A549 (cell line): Measurements from ENCODE around the gene ARHGAP10. TPM values are rescaled to one million over a fixed set of nuclear protein-coding genes. Genes with fewer than 3 reads are reported as not detected.

Experiments
- ATAC-seq, 2 experiments: fragments of 200-7000 bp in 1 of 2; fragments of >200 bp in 1 of 2; cut with Nextera tagmentation in 1 of 2; cut with Tn5 transposase in 1 of 2; 3 replicates each; pipeline versions ENCODE4 v1.8.0 to v1.9.1; 2018 to 2020; ENCODE audit warnings: mild to moderate bottlenecking in 1 of 2, moderate library complexity in 1 of 2
- CTCF ChIA-PET: fragments of 300-600 bp; sonication (Branson Sonifier 250); formaldehyde crosslinking; extraction: SDS; loops from one replicate; lab custom pipeline; 2021; ENCODE audit warnings: antibody characterized with exemption, inconsistent platforms; lab: Yijun Ruan, JAX
- POLR2A ChIA-PET: fragments of 350-600 bp; formaldehyde crosslinking; extraction: SDS; loops from one replicate; lab custom pipeline; 2021; ENCODE audit warnings: antibody characterized with exemption, inconsistent platforms; lab: Yijun Ruan, JAX
- DNase-seq, 2 experiments: peaks; one replicate each; pipeline versions ENCODE4 v3.0.0 to v3.0.0-alpha.2; 2011 to 2016; ENCODE audit warnings: low read depth in 1 of 2, low spot score in 1 of 2
- FAIRE-seq: peaks from 2 replicates; lab custom pipeline; 2011; peaks lifted over from hg19 to GRCh38; lab: Jason Lieb, UNC
- H3K27ac ChIP-seq, 2 experiments: fragments of >200 bp; sonication (Bioruptor Twin); formaldehyde crosslinking; 3 replicates each; pipeline ENCODE4 v1.5.1; 2016 to 2017
- H3K4me1 ChIP-seq: fragments of >200 bp; sonication (Bioruptor Twin); formaldehyde crosslinking; 3 replicates; pipeline ENCODE4 v1.6.1; 2016
- H3K4me2 ChIP-seq: fragments of >200 bp; sonication (Bioruptor Twin); formaldehyde crosslinking; 3 replicates; pipeline ENCODE4 v1.6.1; 2016
- H3K4me3 ChIP-seq: fragments of >200 bp; sonication (Bioruptor Twin); formaldehyde crosslinking; 3 replicates; pipeline ENCODE4 v1.5.1; 2016
- H3K9me3 ChIP-seq: fragments of >200 bp; sonication (Bioruptor Twin); formaldehyde crosslinking; 3 replicates; pipeline ENCODE4 v1.6.1; 2016
- ATOH8 ChIP-seq: fragments of 250-450 bp; sonication (Bioruptor Pico); IDR thresholded peaks from 2 replicates; pipeline ENCODE4 v1.5.0; 2020; ENCODE audit warnings: low read depth, mild to moderate bottlenecking, moderate library complexity
- BHLHE40 ChIP-seq: IDR thresholded peaks from 2 replicates; pipeline ENCODE4 v1.6.1; 2012; ENCODE audit warnings: low read depth, low read length, inconsistent platforms
- CBX2 ChIP-seq: fragments of 200-600 bp; sonication (generic); IDR thresholded peaks from 2 replicates; pipeline ENCODE4 v1.6.1; 2016; ENCODE audit warnings: low read depth, mild to moderate bottlenecking, borderline replicate concordance
- CEBPB ChIP-seq, 2 experiments: fragments of >200 bp in 1 of 2; sonication (Bioruptor Twin) in 1 of 2; formaldehyde crosslinking in 1 of 2; IDR thresholded peaks; 2 replicates each; pipeline ENCODE4 v1.6.1; 2012 to 2016
- ELK1 ChIP-seq: fragments of 150-350 bp; IDR thresholded peaks from 2 replicates; pipeline ENCODE4 v1.6.1; 2014; ENCODE audit warnings: low read depth, mild to moderate bottlenecking, low read length
- FOXS1 ChIP-seq: fragments of 250-450 bp; sonication (Bioruptor Pico); IDR thresholded peaks from 2 replicates; pipeline ENCODE4 v1.5.0; 2020; ENCODE audit warnings: mild to moderate bottlenecking, moderate library complexity
- GATA3 ChIP-seq: IDR thresholded peaks from 2 replicates; pipeline ENCODE4 v1.6.1; 2012; ENCODE audit warnings: borderline replicate concordance
- HDAC2 ChIP-seq: fragments of 200-600 bp; sonication (generic); IDR thresholded peaks from 2 replicates; pipeline ENCODE4 v1.6.1; 2016
- HEYL ChIP-seq: fragments of 250-450 bp; sonication (Bioruptor Pico); IDR thresholded peaks from 2 replicates; pipeline ENCODE4 v1.8.0; 2021; ENCODE audit warnings: mild to moderate bottlenecking, moderate library complexity
- HMGXB4 ChIP-seq: fragments of 250-450 bp; sonication (Bioruptor Pico); IDR thresholded peaks from 2 replicates; pipeline ENCODE4 v1.5.0; 2021; ENCODE audit warnings: mild to moderate bottlenecking, moderate library complexity, borderline replicate concordance
- KDM5A ChIP-seq: fragments of 200-600 bp; sonication (generic); IDR thresholded peaks from 2 replicates; pipeline ENCODE4 v1.6.1; 2016; ENCODE audit warnings: antibody characterized with exemption, mild to moderate bottlenecking
- NR3C1 ChIP-seq: fragments of >200 bp; sonication (Bioruptor Twin); formaldehyde crosslinking; IDR thresholded peaks from 3 replicates; pipeline ENCODE4 v1.6.1; 2017
- PHF8 ChIP-seq: fragments of 200-600 bp; sonication (generic); IDR thresholded peaks from 2 replicates; pipeline ENCODE4 v1.6.1; 2016; ENCODE audit warnings: low read depth, mild to moderate bottlenecking, antibody characterized with exemption, moderate library complexity, borderline replicate concordance
- POLR2A ChIP-seq: IDR thresholded peaks from 2 replicates; pipeline ENCODE4 v1.6.1; 2012; ENCODE audit warnings: mild to moderate bottlenecking, low read length
- RFX5 ChIP-seq: fragments of 450-650 bp; IDR thresholded peaks from 2 replicates; pipeline ENCODE4 v1.7.1; 2014; ENCODE audit warnings: antibody characterized with exemption, mild to moderate bottlenecking, moderate library complexity
- SREBF2 ChIP-seq: fragments of 450-650 bp; IDR thresholded peaks from 2 replicates; pipeline ENCODE4 v1.6.1; 2014; ENCODE audit warnings: mild to moderate bottlenecking, moderate library complexity
- ZSCAN20 ChIP-seq: fragments of 250-450 bp; sonication (Bioruptor Pico); IDR thresholded peaks from 2 replicates; pipeline ENCODE4 v1.8.0; 2022; ENCODE audit warnings: mild to moderate bottlenecking, moderate library complexity
- WGBS: methylation state at CpG from one replicate; pipeline ENCODE4 v1.1.6; 2017; ENCODE audit errors: missing lambda C conversion rate; 5-methylcytosine and 5-hydroxymethylcytosine counted together
- polyA plus RNA-seq, 4 experiments: library from polyadenylated mRNA; depleted of rRNA in 3 of 4; stranded (reverse); fragments of >200 nt; fragmentation: RNase III in 1 of 4; extraction: RNeasy Plus Mini Kit Qiagen cat#74134 plus additional on column Dnase treatment in 1 of 4; gene quantifications; 2 replicates in 3 of 4; 3 replicates in 1 of 4; pipeline ENCODE4 v1.2.3, GENCODE V29; 2011 to 2017
- TF ChIP-seq, protein P1 (sequence below): fragments of >200 bp; sonication (Bioruptor Twin); formaldehyde crosslinking; IDR thresholded peaks from 3 replicates; pipeline ENCODE4 v1.6.1; 2016
- TF ChIP-seq, protein P2 (sequence below): IDR thresholded peaks from 2 replicates; pipeline ENCODE4 v1.6.1; 2012; ENCODE audit warnings: low read depth, borderline replicate concordance
- TF ChIP-seq, protein P3 (sequence below): IDR thresholded peaks from 2 replicates; pipeline ENCODE4 v1.6.1; 2012
- TF ChIP-seq, protein P4 (sequence below): fragments of 200-600 bp; sonication (generic); IDR thresholded peaks from 2 replicates; pipeline ENCODE4 v1.6.1; 2016; ENCODE audit warnings: antibody characterized with exemption, mild to moderate bottlenecking, moderate library complexity

Gene ARHGAP10
- polyA plus RNA-seq, 2 of the 4 experiments (the other 2 are of a cell fraction), result 7.0 to 7.2 TPM

DNA sequence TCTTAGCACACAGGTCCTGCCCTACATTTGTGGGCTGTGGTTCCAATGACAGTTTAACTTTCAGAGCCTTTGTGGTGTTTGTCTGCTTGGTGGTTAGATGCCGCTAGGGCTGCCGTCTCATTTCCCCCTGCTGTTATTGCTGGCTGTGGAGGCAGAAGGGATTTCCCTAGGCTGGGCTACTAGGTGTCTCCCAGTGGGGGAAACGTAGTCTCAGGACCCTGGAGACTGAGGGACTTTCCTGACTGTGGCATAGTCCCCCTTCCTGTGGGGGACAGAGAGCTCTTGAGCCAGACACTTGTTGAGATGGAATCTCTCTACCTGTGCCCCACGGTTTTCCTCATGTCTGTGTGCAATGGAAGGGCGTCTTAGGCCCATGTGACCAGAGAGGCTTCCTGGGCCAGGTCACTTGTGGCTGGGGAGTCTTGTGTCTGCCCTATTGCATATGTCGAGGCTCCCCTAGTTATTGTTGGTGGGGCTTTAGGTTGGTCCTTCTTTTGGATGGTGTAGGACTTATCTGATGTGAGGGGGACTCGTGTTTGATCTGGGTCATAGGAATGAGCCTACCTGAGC lies 68.2 kb downstream of the ARHGAP10 start:
- CTCF ChIA-PET, result no interaction called here
- H3K4me2 ChIP-seq, result no peak overlapping the region
- no peak overlapping the region for H3K4me3 ChIP-seq
- no peak overlapping the region for H3K27ac ChIP-seq
- POLR2A ChIA-PET, result no interaction called here
- WGBS, result 91% methylated on average over 6 of the region's 7 CpGs
- ATAC-seq (no peak), DNase-seq (no peak), FAIRE-seq (no peak)
- no peaks in the 10 kb centered on the region for H3K4me1 ChIP-seq
- TF ChIP-seq, protein P1, sequence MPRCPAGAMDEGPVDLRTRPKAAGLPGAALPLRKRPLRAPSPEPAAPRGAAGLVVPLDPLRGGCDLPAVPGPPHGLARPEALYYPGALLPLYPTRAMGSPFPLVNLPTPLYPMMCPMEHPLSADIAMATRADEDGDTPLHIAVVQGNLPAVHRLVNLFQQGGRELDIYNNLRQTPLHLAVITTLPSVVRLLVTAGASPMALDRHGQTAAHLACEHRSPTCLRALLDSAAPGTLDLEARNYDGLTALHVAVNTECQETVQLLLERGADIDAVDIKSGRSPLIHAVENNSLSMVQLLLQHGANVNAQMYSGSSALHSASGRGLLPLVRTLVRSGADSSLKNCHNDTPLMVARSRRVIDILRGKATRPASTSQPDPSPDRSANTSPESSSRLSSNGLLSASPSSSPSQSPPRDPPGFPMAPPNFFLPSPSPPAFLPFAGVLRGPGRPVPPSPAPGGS, result no peak
- TF ChIP-seq SREBF2 (no peak), FOXS1 (CRISPR knock-in tag) (no peak)
- no peaks in the 10 kb centered on the region for H3K9me3 ChIP-seq

DNA sequence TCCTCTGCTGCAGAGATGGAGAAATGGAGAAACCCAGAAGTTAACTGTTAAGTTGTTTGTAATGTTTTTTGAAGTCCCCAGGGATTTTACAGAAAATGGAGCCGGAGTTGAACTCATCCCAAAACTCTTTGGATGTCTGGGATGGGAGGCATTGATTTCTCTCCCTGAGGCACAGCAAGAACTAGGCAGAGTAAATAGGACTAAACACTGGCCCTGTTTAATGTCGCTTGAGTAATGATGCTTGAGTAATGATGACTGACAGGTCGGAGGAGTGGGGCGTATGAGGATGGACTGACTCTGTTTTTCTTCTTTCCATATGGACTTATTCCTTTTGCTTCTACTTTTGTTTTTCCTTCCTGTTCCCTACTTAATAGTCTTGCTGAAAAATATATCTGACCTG lies 69.9 kb downstream of the ARHGAP10 start:
- H3K9me3 ChIP-seq, result no peaks in the 10 kb centered on the region
- ChIA-PET POLR2A (interaction anchor here (0.6 kb wide), 1 partner anchor 118 kb away, joined by 13 read pairs; the partner anchor contains the start of gene PRMT9), CTCF (no interaction called here)
- no peak for TF ChIP-seq NR3C1
- TF ChIP-seq HMGXB4 (CRISPR knock-in tag), result no peak
- no peak for TF ChIP-seq HDAC2
- TF ChIP-seq ZSCAN20 (CRISPR knock-in tag), result no peak
- TF ChIP-seq PHF8, result no peak
- TF ChIP-seq CEBPB (IDR thresholded peaks at IDR 0.05), result no peak
- no peak for TF ChIP-seq ATOH8
- no peak for TF ChIP-seq KDM5A
- no peak for TF ChIP-seq BHLHE40
- TF ChIP-seq, protein P2, sequence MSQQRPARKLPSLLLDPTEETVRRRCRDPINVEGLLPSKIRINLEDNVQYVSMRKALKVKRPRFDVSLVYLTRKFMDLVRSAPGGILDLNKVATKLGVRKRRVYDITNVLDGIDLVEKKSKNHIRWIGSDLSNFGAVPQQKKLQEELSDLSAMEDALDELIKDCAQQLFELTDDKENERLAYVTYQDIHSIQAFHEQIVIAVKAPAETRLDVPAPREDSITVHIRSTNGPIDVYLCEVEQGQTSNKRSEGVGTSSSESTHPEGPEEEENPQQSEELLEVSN, result no peak
- TF ChIP-seq POLR2A, result no peak
- no peak overlapping the region for H3K27ac ChIP-seq
- no peak overlapping the region for H3K4me3 ChIP-seq
- ATAC-seq (no peak), DNase-seq (no peak), FAIRE-seq (no peak)
- H3K4me1 ChIP-seq, result no peaks in the 10 kb centered on the region
- 72% methylated on average over 4 of the region's 4 CpGs for WGBS
- no peak overlapping the region for H3K4me2 ChIP-seq

GRCh38 chr4:147802346-147802745 lies 70.5 kb downstream of the ARHGAP10 start:
- H3K4me3 ChIP-seq, result no peak overlapping the region
- FAIRE-seq (no peak), DNase-seq (no peak), ATAC-seq (no peak)
- no peak overlapping the region for H3K27ac ChIP-seq
- H3K4me1 ChIP-seq, result no peaks in the 10 kb centered on the region
- CTCF ChIA-PET, result no interaction called here
- 89% methylated on average over 2 of the region's 2 CpGs for WGBS
- no peak overlapping the region for H3K4me2 ChIP-seq
- H3K9me3 ChIP-seq, result no peaks in the 10 kb centered on the region
- TF ChIP-seq ELK1, result no peak
- no peak for TF ChIP-seq HDAC2
- TF ChIP-seq, protein P3, sequence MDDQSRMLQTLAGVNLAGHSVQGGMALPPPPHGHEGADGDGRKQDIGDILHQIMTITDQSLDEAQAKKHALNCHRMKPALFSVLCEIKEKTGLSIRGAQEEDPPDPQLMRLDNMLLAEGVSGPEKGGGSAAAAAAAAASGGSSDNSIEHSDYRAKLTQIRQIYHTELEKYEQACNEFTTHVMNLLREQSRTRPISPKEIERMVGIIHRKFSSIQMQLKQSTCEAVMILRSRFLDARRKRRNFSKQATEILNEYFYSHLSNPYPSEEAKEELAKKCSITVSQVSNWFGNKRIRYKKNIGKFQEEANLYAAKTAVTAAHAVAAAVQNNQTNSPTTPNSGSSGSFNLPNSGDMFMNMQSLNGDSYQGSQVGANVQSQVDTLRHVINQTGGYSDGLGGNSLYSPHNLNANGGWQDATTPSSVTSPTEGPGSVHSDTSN, result no peak
- TF ChIP-seq HEYL (CRISPR knock-in tag), result no peak
- TF ChIP-seq, protein P4, sequence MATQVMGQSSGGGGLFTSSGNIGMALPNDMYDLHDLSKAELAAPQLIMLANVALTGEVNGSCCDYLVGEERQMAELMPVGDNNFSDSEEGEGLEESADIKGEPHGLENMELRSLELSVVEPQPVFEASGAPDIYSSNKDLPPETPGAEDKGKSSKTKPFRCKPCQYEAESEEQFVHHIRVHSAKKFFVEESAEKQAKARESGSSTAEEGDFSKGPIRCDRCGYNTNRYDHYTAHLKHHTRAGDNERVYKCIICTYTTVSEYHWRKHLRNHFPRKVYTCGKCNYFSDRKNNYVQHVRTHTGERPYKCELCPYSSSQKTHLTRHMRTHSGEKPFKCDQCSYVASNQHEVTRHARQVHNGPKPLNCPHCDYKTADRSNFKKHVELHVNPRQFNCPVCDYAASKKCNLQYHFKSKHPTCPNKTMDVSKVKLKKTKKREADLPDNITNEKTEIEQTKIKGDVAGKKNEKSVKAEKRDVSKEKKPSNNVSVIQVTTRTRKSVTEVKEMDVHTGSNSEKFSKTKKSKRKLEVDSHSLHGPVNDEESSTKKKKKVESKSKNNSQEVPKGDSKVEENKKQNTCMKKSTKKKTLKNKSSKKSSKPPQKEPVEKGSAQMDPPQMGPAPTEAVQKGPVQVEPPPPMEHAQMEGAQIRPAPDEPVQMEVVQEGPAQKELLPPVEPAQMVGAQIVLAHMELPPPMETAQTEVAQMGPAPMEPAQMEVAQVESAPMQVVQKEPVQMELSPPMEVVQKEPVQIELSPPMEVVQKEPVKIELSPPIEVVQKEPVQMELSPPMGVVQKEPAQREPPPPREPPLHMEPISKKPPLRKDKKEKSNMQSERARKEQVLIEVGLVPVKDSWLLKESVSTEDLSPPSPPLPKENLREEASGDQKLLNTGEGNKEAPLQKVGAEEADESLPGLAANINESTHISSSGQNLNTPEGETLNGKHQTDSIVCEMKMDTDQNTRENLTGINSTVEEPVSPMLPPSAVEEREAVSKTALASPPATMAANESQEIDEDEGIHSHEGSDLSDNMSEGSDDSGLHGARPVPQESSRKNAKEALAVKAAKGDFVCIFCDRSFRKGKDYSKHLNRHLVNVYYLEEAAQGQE, result no peak
- no peak for TF ChIP-seq CBX2
- TF ChIP-seq GATA3, result no peak
- TF ChIP-seq, protein P2, result no peak
- TF ChIP-seq RFX5, result no peak
- POLR2A ChIA-PET, result interaction anchor here (0.6 kb wide), 1 partner anchor 119 kb away, joined by 13 read pairs; the partner anchor contains the start of gene PRMT9
